Measurements from ENCODE around the gene DDX54.
"Not testable (repeated sequence)": the region's sequence is repeated elsewhere in the genome, so short reads cannot be mapped to it uniquely, and the experiment has no call there.

DDX54 gene

GRCh38 chr12:113220593-113221180 is 35.4 kb upstream of the DDX54 start:
- DNase-seq, result no peak

- DNase-seq, result no peak
Observed at GRCh38 chr12:113216027-113216426, 30.7 kb upstream of the DDX54 start.

GRCh38 chr12:113214895-113215400 is 29.7 kb upstream of the DDX54 start:
- peak; percentile 41 for DNase-seq

GRCh38 chr12:113211160-113211559 is 25.9 kb upstream of the DDX54 start:
- no peak for DNase-seq

- peak; percentile 55 for DNase-seq
Observed at GRCh38 chr12:113208041-113208934, 23.0 kb upstream of the DDX54 start.

GRCh38 chr12:113207613-113208040 is 22.3 kb upstream of the DDX54 start:
- DNase-seq, result no peak

- not testable (repeated sequence) for DNase-seq
Observed at GRCh38 chr12:113206802-113207201, 21.5 kb upstream of the DDX54 start.

GRCh38 chr12:113204804-113205203 is 19.5 kb upstream of the DDX54 start:
- DNase-seq, result no peak

GRCh38 chr12:113203852-113204760 is 18.8 kb upstream of the DDX54 start:
- no peak for DNase-seq

- DNase-seq, result no peak
Observed at GRCh38 chr12:113202300-113203075, 17.2 kb upstream of the DDX54 start.

GRCh38 chr12:113201187-113202177 is 16.2 kb upstream of the DDX54 start:
- DNase-seq, result no peak

- no peak for DNase-seq
Observed at GRCh38 chr12:113200021-113200797, 14.9 kb upstream of the DDX54 start.

GRCh38 chr12:113198296-113198695 is 13.0 kb upstream of the DDX54 start:
- DNase-seq, result no peak

- no peak for DNase-seq
Observed at GRCh38 chr12:113197518-113198077, 12.3 kb upstream of the DDX54 start.

GRCh38 chr12:113196990-113197389 is 11.7 kb upstream of the DDX54 start:
- DNase-seq, result peak; percentile 79

- no peak for DNase-seq
Observed at GRCh38 chr12:113196582-113196981, 11.3 kb upstream of the DDX54 start.

GRCh38 chr12:113195598-113195997 is 10.3 kb upstream of the DDX54 start:
- DNase-seq, result no peak

- no peak for DNase-seq
Observed at GRCh38 chr12:113194971-113195391, 9.7 kb upstream of the DDX54 start.

GRCh38 chr12:113191227-113191626 is 5.9 kb upstream of the DDX54 start:
- no peak for DNase-seq

GRCh38 chr12:113190761-113191160 is 5.5 kb upstream of the DDX54 start:
- DNase-seq, result no peak
